ENCODE measurements around the gene LGALS1. TPM values are rescaled to one million over a fixed set of nuclear protein-coding genes. Genes with fewer than 3 reads are reported as not detected.

LGALS1 gene
- 1,611 TPM for polyA plus RNA-seq (ENCODE audit: insufficient read length)

DNA sequence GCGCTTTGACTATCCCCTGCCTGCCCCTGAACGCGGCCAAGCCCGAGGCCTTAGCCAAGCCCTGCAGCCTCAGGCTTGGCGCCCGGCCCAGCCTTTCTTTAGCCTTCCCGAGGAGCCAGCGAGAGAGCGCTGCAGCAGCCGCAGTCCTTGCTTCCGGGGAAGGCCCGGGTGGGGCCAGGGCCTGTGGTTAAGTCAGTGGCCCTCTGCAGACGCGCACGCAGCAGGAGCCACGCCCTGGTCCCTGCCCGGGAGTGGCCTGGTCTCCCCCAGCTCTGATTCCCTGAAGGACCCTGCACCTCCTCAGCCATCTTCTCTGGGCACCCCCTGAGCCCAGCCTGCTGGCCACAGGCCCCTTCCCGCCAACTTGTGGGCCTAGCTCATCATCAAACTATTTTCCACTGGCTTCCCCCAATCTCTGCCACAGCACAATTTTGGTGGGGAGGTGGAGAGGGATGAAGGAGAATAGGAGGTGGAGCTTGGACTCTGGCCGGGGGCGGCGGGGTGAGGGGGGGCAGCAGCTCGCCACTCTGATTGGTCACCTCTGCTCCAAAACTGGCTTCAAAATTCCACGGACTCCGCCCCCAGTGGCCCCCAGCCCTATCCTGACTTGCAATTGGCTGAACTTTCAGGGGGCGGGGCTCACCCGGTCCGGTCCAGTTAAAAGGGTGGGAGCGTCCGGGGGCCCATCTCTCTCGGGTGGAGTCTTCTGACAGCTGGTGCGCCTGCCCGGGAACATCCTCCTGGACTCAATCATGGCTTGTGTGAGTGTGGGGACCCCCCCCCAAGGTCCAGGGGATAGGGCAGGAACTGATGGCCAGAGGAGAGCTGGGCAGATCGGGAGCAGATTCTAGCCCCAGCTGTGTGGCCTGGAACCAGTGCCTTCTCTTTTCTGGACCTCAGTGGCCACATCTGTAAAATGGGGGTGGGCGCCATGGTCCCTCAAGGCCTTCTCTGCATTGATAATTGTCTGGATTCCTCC is at the start of gene LGALS1:
LGALS1 (plus strand) TSS at position 686 of the 979 bp plus-strand sequence; CDS start at position 753, 67 bp downstream.
- DNase-seq (ENCODE audit: low read depth): peak; percentile 83

DNA sequence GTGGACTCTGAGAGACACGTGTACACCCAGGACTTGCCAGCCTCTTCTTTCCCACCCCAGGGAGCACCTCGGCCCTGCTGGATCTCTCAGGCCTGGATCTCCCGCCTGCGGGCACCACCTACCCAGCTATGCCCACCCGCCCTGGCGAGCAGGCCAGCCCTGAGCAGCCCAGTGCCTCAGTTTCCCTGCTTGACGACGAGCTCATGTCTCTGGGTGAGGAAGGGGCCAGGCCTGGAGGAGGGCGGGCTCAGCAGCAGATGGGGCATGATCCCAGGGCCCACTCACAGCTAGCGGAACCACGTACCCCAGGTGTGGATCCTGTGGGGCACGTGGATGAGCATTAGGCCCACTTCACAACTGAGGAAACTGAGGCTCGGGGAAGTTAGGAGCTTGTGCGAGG is 49.7 kb upstream of the LGALS1 start:
- no peak for DNase-seq (ENCODE audit: low read depth)

DNA sequence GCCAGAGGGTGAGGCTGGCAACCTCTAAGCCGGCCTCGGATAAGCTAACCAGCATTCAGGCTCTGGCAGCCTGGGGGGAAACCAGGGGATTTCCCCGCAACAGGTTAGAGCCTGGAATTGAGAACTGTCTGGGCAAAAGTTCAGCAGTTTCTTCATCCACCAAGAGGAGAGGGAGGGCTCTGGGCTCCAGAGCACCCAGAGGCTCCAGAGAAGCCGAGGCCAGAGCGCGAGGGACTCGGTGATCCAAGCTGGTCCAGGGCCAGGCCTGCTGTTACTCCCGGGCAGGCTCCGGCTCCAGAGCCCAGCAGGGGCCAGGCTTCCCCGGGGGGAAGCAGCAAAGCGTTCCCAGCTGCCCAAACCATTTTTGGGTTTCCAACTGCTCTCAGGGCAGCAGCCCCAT is 49.3 kb upstream of the LGALS1 start:
- no peak for DNase-seq (ENCODE audit: low read depth)

DNA sequence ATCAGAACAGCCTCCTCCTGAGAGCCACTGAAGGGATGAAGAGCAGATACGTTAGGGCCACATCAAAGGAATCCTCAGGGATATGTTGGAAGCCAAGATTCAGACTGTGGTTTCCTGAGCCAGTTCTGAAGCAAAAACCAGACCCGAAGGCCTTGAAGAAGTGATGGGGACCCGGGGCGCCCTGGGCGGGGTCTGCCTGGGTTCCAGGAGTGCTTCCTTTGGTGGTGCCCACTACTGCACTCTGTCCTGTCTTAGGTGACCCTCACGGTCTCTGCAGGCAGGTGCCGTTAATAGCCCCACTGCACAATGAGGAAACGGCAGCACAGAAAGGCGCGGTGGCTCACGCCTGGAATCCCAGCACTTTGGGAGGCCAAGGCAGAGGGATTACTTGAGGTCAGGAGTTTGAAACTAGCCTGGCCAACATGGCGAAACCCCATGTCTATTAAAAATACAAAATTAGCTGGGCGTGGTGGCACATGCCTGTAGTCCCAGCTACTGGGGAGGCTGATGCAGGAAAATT is 48.8 kb upstream of the LGALS1 start:
- DNase-seq (ENCODE audit: low read depth): no peak

DNA sequence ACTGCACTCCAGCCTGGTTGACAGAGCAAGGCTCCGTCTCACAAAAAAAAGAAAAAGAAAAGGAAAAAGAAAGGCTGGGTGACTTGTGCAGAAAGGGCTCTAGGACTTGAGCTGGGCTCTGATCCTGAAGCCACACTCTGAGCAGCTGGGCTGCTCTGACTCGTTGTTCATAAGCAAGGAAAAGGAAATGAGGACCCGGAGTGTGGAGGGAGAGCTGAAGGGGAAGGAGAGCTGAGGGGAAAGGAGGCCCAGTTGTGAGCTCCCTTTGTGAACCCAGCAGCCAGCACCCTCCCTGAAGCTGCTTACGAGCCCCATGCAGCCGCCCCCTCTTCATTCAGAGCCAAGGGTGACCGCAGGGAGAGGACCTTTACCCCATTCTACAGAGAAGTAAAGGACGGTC is 48.3 kb upstream of the LGALS1 start:
- no peak for DNase-seq (ENCODE audit: low read depth)

DNA sequence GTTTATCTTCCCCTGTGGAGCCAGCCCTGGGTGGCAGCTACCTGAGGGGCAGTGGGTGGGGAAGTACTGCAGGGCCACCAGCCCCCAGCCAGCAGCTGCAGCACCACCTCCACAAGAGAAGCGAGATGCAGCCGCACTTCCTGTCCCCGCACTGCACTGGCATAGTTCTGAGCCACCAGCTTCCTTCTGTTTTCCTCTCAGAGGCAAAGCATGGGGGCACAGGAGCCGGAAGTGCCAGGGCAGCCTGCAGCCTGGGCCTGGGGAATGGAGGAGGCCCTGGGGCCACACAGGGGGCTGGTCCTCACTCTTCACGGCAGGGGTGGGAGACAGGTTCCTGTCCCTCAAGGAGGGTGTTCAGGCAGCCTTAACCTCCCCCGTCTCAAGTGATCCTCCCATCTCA is 47.9 kb upstream of the LGALS1 start:
- DNase-seq (ENCODE audit: low read depth): no peak

DNA sequence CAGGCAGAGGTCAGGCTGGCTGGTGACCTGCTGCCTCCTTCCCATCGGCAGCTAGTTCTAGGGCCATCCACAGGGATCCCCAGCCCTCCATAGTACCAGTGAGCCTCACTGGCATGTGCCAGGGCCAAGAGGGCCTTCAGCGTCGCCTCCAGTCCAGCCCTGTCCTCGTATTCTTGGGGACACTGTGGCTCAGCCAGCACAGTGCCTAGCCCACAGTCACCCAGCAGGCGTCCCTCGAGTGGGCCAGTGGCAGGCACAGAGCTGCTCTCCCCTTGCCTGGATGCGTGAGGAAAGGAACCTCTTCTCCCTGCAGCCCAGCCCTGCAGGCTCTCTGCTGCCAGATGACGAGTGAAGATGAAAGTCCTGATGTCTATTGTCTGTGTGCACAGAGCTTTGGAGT is 46.6 kb upstream of the LGALS1 start:
- DNase-seq (ENCODE audit: low read depth): no peak

DNA sequence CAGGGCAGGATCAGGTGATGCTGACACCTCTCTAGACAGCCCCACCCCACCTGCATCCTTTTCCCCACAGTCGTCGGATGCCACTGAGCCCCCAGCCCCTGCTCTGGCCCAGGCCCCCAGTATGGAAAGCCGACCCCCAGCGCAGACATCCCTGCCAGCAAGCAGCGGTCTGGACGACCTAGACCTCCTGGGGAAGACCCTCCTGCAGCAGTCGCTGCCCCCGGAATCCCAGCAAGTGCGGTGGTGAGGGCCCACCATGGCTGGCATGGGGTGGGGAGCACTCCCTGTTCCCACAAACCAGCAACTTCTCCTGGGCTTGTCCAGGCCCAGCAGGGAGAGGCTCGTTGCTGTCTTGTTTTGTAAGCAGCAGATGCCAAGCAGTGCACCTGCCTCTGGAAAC is 45.5 kb upstream of the LGALS1 start:
- no peak for DNase-seq (ENCODE audit: low read depth)

DNA sequence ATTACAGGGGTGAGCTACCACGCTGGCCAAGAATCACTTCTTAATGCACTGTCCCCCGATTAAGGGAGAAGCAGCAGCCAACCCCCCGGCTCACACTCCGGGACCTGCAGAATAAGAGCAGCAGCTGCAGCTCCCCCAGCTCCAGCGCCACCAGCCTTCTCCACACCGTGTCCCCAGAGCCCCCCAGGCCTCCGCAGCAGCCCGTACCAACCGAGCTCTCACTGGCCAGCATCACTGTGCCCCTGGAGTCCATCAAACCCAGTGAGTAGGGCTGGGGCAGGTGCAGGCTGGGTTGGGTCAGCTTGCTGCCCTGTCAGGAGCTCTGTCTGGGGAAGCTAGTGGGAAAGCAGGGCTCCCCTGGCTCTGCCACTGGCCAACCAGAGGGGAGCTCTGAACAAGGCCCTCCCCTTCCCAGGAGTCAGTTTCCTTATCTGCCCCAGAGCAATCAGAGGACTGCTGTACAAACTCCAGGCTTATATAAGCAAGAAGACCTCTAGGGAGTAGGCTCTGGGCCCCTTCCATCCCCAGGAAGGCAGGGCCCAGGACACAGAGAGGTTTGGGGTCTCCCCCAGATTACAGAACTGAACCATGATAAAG is 44.5 kb upstream of the LGALS1 start:
- DNase-seq (ENCODE audit: low read depth): no peak

DNA sequence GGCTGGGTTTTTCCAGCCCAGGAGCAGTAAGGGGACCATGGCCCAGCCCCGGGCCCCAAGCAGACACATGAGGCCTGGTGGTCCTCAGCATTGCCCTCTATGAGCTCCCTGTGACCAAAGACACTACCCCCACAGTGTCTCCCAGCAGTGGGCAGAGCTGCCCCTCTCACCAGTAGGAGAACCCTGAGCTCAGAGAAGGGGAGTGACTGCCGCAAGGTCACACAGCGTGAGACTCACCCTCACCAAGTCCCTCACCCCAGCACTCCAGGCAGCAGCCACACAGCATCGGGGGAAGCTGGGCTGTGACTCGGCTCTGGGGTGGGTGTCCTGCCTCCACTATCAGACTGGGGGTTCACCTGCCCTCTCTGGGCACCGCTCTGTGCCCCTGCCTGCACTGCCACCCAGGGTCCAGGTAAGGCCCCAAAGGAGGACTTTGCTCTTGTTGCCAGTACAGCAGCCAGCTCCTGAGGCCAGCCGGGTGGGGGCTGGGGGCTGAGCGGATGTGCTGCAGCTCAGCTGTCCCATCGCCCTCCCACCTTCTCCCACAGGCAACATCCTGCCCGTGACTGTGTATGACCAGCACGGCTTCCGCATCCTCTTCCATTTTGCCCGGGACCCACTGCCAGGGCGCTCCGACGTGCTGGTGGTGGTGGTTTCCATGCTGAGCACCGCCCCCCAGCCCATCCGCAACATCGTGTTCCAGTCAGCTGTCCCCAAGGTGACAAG is 43.8 kb upstream of the LGALS1 start:
- DNase-seq (ENCODE audit: low read depth): no peak

DNA sequence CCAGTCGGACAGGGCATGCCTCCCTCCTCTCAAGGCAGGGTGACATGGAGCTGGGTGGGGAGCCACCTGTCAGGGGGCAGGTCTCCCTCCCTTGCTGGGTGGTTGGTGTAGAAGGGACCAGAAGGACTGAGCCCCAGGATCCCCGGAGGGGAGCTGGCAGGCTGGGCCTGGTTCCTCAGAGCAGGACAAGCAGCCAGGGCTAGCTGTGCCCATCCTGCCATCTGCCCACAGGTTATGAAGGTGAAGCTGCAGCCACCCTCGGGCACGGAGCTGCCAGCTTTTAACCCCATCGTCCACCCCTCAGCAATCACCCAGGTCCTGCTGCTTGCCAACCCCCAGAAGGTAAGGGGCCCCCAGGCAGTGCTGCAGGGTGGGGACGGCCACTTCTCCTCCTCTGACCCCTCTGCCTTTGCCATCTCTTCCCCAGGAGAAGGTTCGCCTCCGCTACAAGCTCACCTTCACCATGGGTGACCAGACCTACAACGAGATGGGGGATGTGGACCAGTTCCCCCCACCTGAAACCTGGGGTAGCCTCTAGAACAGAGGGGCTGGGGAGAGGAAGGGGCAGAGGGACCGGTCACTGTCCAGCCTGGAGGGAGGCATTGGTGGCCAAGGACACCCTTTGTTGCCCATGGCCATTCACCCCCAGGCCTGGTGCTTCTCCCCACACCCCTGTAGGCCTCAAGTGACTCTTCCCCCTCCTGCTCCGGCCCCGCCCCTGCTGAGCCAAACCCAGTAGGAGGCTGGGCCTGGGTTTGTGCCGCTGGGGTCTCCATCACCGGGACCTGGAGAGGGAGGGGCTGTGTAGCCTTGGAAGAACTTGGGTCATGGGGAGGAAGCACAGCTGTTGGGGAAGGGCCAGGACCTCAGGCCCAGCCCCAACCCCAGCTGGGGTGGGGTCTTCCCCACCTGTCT is 43.0 kb upstream of the LGALS1 start:
- no peak for DNase-seq (ENCODE audit: low read depth)

DNA sequence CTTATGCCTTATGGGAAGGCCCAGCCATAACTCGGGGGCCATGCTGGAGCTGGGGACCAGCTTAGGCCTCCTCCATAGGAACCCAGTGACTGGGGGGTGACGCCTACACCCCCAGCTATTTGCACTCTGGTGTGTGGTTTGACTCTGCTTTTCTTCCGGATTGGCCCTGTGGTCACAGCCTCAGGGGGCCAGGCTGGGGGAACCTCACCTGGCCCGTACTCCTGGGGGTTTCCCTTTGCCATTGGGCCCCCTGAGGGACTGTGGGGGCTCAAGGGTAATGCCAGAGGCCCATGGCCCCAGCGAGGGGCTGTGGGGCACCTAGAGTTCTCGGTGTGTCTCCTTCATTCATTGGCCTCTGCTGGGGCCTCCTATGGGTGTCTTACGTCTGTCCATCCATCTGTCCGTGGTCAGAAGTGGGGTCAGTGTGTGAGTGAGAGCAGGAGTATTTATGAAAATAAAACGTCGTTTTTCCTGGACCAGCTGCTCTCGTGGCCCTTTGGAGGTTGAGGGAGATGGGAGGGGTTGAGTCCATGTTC is 42.3 kb upstream of the LGALS1 start:
- no peak for DNase-seq (ENCODE audit: low read depth)

DNA sequence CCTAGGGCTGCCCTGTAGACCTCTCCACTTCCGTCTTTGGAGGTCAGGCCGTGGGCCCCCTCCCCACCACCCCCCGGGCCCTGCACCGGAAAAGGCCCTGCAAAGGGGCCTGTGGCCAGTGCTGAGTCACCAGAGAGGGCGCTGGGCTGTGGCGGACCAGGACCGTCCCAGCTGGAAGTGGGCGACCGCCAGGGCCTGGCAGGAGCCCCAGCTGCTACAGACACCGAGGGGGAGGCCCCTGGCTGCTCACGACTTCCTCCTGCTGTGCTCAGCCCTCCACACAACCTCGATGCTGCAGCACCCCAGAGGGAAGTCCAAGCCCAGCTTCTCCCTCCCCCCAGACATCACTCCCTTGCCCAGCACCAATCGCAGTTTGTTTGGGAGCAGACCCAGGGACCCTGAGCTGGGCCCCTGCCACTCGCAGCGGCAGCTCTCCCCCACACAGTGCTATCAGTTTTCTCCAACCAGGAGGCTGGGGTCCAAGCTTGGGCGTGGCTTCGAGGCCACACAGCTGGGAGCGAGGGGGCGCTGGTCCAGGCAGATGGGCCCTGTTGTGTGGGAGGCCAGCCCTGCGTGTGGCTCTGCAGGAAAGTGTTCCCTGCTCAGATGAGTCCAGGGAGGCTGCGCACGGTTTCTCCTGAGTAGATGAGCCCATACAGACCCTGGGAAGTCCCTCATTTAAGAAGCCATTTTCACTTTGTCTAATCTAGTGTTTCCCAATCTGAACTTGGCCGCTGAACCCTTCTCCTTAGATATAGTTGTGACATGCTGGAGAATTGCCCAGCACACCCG is 41.6 kb upstream of the LGALS1 start:
- peak; percentile 79 for DNase-seq (ENCODE audit: low read depth)

DNA sequence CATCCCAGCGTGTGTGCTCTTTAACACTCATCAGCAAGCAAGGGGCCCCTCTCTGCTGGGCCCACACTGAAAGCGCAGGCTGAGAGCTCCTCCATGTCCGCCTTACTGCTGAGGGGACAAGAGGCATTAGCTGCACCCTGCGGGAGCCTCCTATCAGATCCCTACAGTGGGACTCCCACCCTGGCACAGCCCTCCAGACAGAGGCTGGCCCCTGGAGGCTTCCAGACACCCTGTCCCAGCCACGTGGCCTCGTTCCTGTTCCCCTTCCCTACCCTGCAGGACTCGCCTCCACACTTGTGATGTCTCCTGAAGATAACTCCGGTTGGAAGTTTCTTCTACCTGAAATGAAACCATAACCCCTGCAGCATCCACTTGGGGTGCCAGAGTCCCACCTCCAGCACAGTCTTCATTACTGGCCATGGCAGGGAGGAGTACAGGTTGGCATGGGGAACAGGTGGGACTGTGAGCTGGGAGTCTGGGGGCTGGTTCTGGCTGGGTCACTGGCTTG is 41.0 kb upstream of the LGALS1 start:
- DNase-seq (ENCODE audit: low read depth): no peak

DNA sequence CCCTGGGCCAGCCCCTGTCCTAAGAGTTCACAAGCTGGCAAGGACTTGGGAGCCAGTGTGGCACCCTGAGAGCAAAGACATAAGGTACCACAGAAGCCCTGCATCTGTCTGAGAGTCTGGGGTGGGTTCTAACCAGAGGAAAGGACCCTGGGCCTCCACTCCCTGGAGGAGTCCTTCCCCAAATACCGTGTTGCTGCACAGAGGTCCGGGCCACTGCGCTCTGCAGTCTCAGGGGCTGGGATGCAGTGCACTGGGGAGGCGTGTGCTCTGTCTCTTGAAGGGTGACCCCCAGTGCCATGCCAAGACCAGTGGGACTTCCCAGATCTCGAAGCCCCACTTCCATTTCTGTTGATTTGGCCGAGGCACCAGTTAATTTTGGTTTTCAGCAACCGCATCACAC is 40.3 kb upstream of the LGALS1 start:
- no peak for DNase-seq (ENCODE audit: low read depth)

DNA sequence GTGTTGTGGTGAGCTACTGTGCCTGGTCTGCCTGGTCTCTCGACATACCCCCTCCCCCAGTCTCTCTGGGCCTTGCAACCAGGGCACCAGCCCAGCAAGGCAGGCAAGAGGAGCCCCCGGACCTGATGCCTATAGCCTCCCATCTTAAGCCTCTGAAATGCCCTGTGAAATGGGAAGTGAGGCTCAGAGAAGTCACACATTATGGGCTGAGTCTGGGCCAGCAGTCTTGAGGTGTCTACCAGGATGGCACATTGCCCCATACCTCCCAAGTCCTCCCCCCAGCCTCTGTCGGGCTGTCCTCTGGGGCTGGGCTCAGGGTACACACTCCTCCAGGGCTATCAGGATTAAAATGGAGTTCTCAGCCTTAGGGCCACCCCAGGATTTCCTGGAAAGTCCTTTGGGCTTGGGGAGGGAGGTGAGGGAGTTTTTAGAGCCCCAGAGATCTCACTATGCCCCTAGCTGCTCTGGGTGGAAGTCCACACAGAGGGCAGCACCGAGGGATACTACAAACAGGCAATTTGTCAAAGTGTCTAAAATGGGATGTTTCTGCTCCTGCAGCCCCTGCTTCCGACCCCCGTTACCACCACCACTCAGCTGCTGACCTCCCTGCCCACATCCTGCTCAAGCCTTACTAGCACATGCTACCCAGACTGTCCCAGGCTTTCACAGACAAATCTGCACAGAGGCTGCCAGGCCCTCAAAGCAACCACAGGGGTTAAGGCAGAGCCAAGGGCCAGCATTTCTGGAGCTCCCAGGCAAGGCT is 39.1 kb upstream of the LGALS1 start:
- DNase-seq (ENCODE audit: low read depth): no peak

DNA sequence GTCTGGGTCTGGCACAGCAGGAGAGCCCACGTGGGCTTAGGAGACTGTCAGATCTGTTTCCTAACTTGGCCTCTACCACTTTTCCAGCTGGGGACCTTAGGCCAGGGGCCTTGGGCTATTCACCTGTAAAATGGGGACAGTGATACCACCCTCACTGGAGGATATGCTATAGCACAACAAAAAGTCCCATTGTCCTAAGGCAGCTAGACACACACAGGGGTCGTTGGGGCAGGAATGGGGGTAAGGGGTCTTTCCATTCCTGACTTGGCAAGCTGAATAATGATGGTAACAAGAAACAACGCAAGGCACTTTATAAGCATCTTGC is 38.5 kb upstream of the LGALS1 start:
- DNase-seq (ENCODE audit: low read depth): no peak

DNA sequence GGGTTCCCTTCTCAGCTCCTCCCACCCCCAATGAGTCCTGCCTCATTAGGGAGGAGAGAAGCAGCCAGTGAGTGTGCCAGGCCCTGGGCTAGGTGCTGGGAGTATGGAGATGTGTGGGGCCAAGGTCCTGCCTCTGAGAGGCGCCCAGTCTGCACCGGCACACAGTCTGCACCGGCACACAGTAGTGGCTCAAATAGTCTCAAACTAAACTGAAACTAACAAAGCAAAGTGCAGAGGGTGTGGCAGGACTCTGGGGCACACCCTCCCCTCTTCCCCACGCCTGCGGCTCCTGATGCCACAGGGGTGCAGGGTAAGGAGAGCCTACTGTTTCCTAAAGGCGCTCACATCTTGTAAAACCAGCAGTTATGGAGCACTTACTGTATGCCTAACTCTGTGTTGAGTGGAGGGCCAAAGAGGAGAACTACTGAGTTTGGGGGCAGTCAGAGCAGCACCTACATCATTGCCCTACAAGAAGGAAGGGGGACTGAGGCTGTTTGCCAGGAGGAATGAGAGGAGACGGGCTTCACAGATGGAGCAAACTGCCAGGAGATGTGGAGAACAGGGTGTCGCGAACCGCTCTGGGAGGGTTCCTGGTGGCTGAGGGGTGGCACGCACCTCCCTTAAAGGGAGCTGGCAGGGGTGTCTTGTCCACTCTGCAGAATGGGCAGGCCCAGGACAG is 36.9 kb upstream of the LGALS1 start:
- no peak for DNase-seq (ENCODE audit: low read depth)

All from forelimb muscle (tissue), 1 donor.